K562 (cell line): ENCODE results near the gene SCGB1D4. TPM values are rescaled to one million over a fixed set of nuclear protein-coding genes. Genes with fewer than 3 reads are reported as not detected.

Experiments
- ATAC-seq: fragments of 200-7000 bp; cut with Tn5 transposase; 3 replicates; pipeline ENCODE4 v1.9.1; 2020; ENCODE audit warnings: moderate library complexity
- BruUV-seq: library from RNA; stranded (reverse); fragments of 400-500 nt; replicated peaks from 2 replicates; lab custom pipeline; 2021; lab: Mats Ljungman, UMichigan
- CTCF ChIA-PET: fragments of 300-600 bp; formaldehyde crosslinking; extraction: SDS; loops from one replicate; lab custom pipeline; 2021; ENCODE audit warnings: low intra/inter-chr PET ratio; lab: Yijun Ruan, JAX
- POLR2A ChIA-PET: fragments of 300-600, 350-650 bp; sonication (Branson Sonifier 250); formaldehyde crosslinking; extraction: SDS; loops from one replicate; lab custom pipeline; 2021; ENCODE audit warnings: antibody characterized with exemption, inconsistent platforms; lab: Yijun Ruan, JAX
- DNase-seq, 4 experiments: peaks; one replicate each; pipeline versions ENCODE4 v3.0.0 to v3.0.0-alpha.2; 2011 to 2018; ENCODE audit warnings: low spot score in 3 of 4, mixed read lengths in 3 of 4; ENCODE audit errors: extremely low read depth in 1 of 4
- FAIRE-seq: peaks from 2 replicates; lab custom pipeline; 2011; peaks lifted over from hg19 to GRCh38; lab: Jason Lieb, UNC
- H2AFZ ChIP-seq: 2 replicates; pipeline ENCODE4 v1.6.0; 2011; ENCODE audit warnings: low read depth, low read length, control low read depth, inconsistent platforms
- H3K27ac ChIP-seq: fragments of 200-600 bp; 3 replicates; pipeline ENCODE4 v1.8.0; 2011; ENCODE audit warnings: low read depth, mild to moderate bottlenecking, control low read depth, inconsistent platforms, low read length, moderate library complexity, mixed read lengths; ENCODE audit errors: extremely low read depth
- H3K27me3 ChIP-seq, 2 experiments: fragments of 300-600 bp in 1 of 2; 2 replicates in 1 of 2; 3 replicates in 1 of 2; pipeline versions ENCODE4 v1.6.0 to v1.8.0; 2011; ENCODE audit warnings: inconsistent platforms in 2 of 2, low read length in 2 of 2, mild to moderate bottlenecking in 1 of 2, mixed read lengths in 1 of 2, moderate library complexity in 1 of 2; ENCODE audit not compliant: control insufficient read depth in 2 of 2, insufficient read depth in 2 of 2
- H3K36me3 ChIP-seq: fragments of 300-600 bp; 3 replicates; pipeline ENCODE4 v1.8.0; 2011; ENCODE audit warnings: mild to moderate bottlenecking, low read length, inconsistent platforms; ENCODE audit not compliant: control insufficient read depth, insufficient read depth
- H3K4me1 ChIP-seq, 2 experiments: fragments of 200-600 bp in 1 of 2; replicated peaks in 1 of 2; 2 replicates in 1 of 2; 3 replicates in 1 of 2; pipeline versions ENCODE4 v1.5.1 to v1.8.0; 2011; ENCODE audit warnings: inconsistent platforms in 2 of 2, low read length in 2 of 2, mild to moderate bottlenecking in 1 of 2, mixed read lengths in 1 of 2, moderate library complexity in 1 of 2; ENCODE audit not compliant: control insufficient read depth in 2 of 2, insufficient read depth in 2 of 2
- H3K4me2 ChIP-seq: 2 replicates; pipeline ENCODE4 v1.6.1; 2011; ENCODE audit warnings: low read length, control low read depth, inconsistent platforms, mixed read lengths; ENCODE audit not compliant: insufficient read depth
- H3K4me3 ChIP-seq: fragments of 200-600 bp; sonication (generic), shearing (Covaris generic); 2 replicates; pipeline ENCODE4 v1.5.1; 2016; ENCODE audit warnings: control low read depth, inconsistent platforms
- H3K79me2 ChIP-seq: fragments of 200-600 bp; 3 replicates; pipeline ENCODE4 v1.8.0; 2011; ENCODE audit warnings: low read length, inconsistent platforms; ENCODE audit not compliant: control insufficient read depth, insufficient read depth
- H3K9ac ChIP-seq, 2 experiments: 2 replicates each; pipeline versions ENCODE4 v1.6.0 to v1.6.1; 2011; ENCODE audit warnings: low read depth in 2 of 2, low read length in 2 of 2, control low read depth in 1 of 2, inconsistent platforms in 1 of 2, mild to moderate bottlenecking in 1 of 2, mixed read lengths in 1 of 2; ENCODE audit not compliant: insufficient read depth in 1 of 2
- H3K9me1 ChIP-seq: one replicate; pipeline ENCODE4 v1.6.0; 2011; ENCODE audit warnings: inconsistent platforms, mild to moderate bottlenecking, low read length, moderate library complexity; ENCODE audit not compliant: control insufficient read depth, insufficient read depth
- H3K9me3 ChIP-seq: replicated peaks from 2 replicates; pipeline ENCODE4 v1.5.1; 2011; ENCODE audit warnings: low read depth, low read length, inconsistent platforms; ENCODE audit not compliant: control insufficient read depth, insufficient read depth
- H4K20me1 ChIP-seq: replicated peaks from 2 replicates; pipeline ENCODE4 v1.6.1; 2011; ENCODE audit warnings: low read length, inconsistent platforms, mixed read lengths; ENCODE audit not compliant: control insufficient read depth, insufficient read depth
- ARID3A ChIP-seq: IDR thresholded peaks from 2 replicates; pipeline ENCODE4 v1.6.1; 2012; ENCODE audit warnings: low read depth, low read length, improper control_type of control experiment, borderline replicate concordance
- CREB1 ChIP-seq, 2 experiments: sonication (generic) in 1 of 2; formaldehyde crosslinking in 1 of 2; IDR thresholded peaks; 2 replicates each; pipeline versions ENCODE4 v1.6.1 to v1.8.0; 2012 to 2022; ENCODE audit warnings: inconsistent platforms in 1 of 2, mild to moderate bottlenecking in 1 of 2, missing genetic modification reagents in 1 of 2, moderate library complexity in 1 of 2
- DIDO1 ChIP-seq: fragments of 450-650 bp; IDR thresholded peaks from 2 replicates; pipeline ENCODE4 v1.6.1; 2016; ENCODE audit warnings: low read depth, missing biosample characterization, missing genetic modification characterization
- HDAC1 ChIP-seq, 2 experiments: fragments of 450-650 bp; IDR thresholded peaks; 2 replicates each; pipeline ENCODE4 v1.6.1; 2016 to 2017; ENCODE audit warnings: inconsistent platforms in 1 of 2, mild to moderate bottlenecking in 1 of 2, moderate library complexity in 1 of 2
- HNRNPUL1 ChIP-seq: fragments of 200-400 bp; formaldehyde crosslinking; IDR thresholded peaks from 2 replicates; pipeline ENCODE4 v1.6.1; 2017; ENCODE audit warnings: low read length
- KLF10 ChIP-seq: fragments of 250-450 bp; sonication (Bioruptor Pico); IDR thresholded peaks from 2 replicates; pipeline ENCODE4 v1.6.1; 2021; ENCODE audit warnings: matching md5 sums
- MTA1 ChIP-seq: fragments of 450-650 bp; IDR thresholded peaks from 2 replicates; pipeline ENCODE4 v1.6.1; 2017; ENCODE audit warnings: borderline replicate concordance
- PHB ChIP-seq: fragments of 250-450 bp; sonication (Bioruptor Pico); IDR thresholded peaks from 2 replicates; pipeline ENCODE4 v1.5.0; 2021
- POU5F1 ChIP-seq: fragments of 150-350 bp; IDR thresholded peaks from 2 replicates; pipeline ENCODE4 v1.6.1; 2014; ENCODE audit warnings: borderline replicate concordance, low read length, low read depth, mild to moderate bottlenecking; ENCODE audit not compliant: partially characterized antibody
- RBFOX2 ChIP-seq: fragments of 200-400 bp; formaldehyde crosslinking; IDR thresholded peaks from 2 replicates; pipeline ENCODE4 v1.6.1; 2017; ENCODE audit warnings: low read depth, mild to moderate bottlenecking, low read length, moderate library complexity
- RBM14 ChIP-seq: fragments of 200-400 bp; formaldehyde crosslinking; IDR thresholded peaks from 2 replicates; pipeline ENCODE4 v1.6.1; 2018; ENCODE audit warnings: low read depth, mild to moderate bottlenecking, low read length, moderate library complexity, borderline replicate concordance; ENCODE audit not compliant: insufficient read depth
- RBM15 ChIP-seq: fragments of 200-400 bp; formaldehyde crosslinking; IDR thresholded peaks from 2 replicates; pipeline ENCODE4 v1.6.1; 2018; ENCODE audit warnings: mild to moderate bottlenecking, low read length, moderate library complexity; ENCODE audit not compliant: insufficient read depth
- RBM25 ChIP-seq: fragments of 200-400 bp; formaldehyde crosslinking; IDR thresholded peaks from 2 replicates; pipeline ENCODE4 v1.6.1; 2018; ENCODE audit warnings: low read length, low read depth, moderate library complexity; ENCODE audit not compliant: severe bottlenecking
- XRCC5 ChIP-seq: fragments of 200-400 bp; formaldehyde crosslinking; IDR thresholded peaks from 2 replicates; pipeline ENCODE4 v1.6.1; 2017; ENCODE audit warnings: low read depth, mild to moderate bottlenecking, low read length
- ZBTB9 ChIP-seq: fragments of 450-650 bp; formaldehyde crosslinking; IDR thresholded peaks from 2 replicates; pipeline ENCODE4 v1.4.0; 2020; ENCODE audit warnings: mild to moderate bottlenecking, moderate library complexity
- ZNF134 ChIP-seq: fragments of 250-450 bp; sonication (Bioruptor Pico); conservative IDR thresholded peaks from 2 replicates; pipeline ENCODE4 v1.4.0; 2020
- ZNF140 ChIP-seq: fragments of 250-450 bp; sonication (Bioruptor Pico); IDR thresholded peaks from 2 replicates; pipeline ENCODE4 v1.8.0; 2021; ENCODE audit warnings: moderate library complexity, mild to moderate bottlenecking, inconsistent platforms
- ZNF143 ChIP-seq: sonication (generic); formaldehyde crosslinking; IDR thresholded peaks from 2 replicates; pipeline ENCODE4 v1.9.0; 2022; ENCODE audit warnings: mild to moderate bottlenecking, missing genetic modification reagents
- WGBS: fragments of 100-300 bp; shearing (Covaris generic); methylation state at CpG from one replicate; pipeline ENCODE4 v1.1.6; 2016; ENCODE audit warnings: low coverage, mixed read lengths; ENCODE audit not compliant: insufficient coverage; ENCODE audit errors: missing lambda C conversion rate; 5-methylcytosine and 5-hydroxymethylcytosine counted together
- in situ Hi-C: fragments of 300-500 bp; cut with MboI; formaldehyde crosslinking; loops from 4 replicates; pipeline ENCODE4 v1.15.0; 2018; ENCODE audit warnings: inconsistent platforms, mixed read lengths
- intact Hi-C: fragments of 100-400 bp; cut with micrococcal nuclease; formaldehyde crosslinking; loops from 2 replicates; pipeline ENCODE4 v1.14.2; 2022
- polyA plus RNA-seq, 8 experiments: library from polyadenylated mRNA; depleted of rRNA in 4 of 8; stranded (reverse) in 5 of 8; unstranded in 3 of 8; fragments of >200 nt; fragmentation: Nextera tagmentation in 2 of 8; fragmentation: Illumina TruSeq in 1 of 8; extraction: Ambion mirVana in 2 of 8; extraction: Trizol in 1 of 8; gene quantifications; 2 replicates each; pipeline versions ENCODE4 v1.2.1 to v1.2.3, GENCODE V29; 2011 to 2014; ENCODE audit warnings: inconsistent platforms in 1 of 8, missing spikeins in 1 of 8
- total RNA-seq, 7 experiments: library from RNA; depleted of rRNA in 6 of 7; stranded (reverse); fragments of >200 nt in 6 of 7; fragmentation: Illumina TruSeq in 2 of 7; extraction: Trizol in 2 of 7; gene quantifications; 2 replicates each; pipeline versions ENCODE4 v1.2.1 to v1.2.3, GENCODE V29; 2011 to 2021; ENCODE audit warnings: low replicate concordance in 1 of 7
- TF ChIP-seq, protein P1 (sequence below): fragments of 250-450 bp; sonication (Bioruptor Pico); IDR thresholded peaks from 2 replicates; pipeline ENCODE4 v1.8.0; 2022; ENCODE audit warnings: moderate library complexity, mild to moderate bottlenecking, inconsistent platforms

Gene SCGB1D4
- total and polyA plus RNA-seq, 9 of the 15 experiments (the other 6 are each of a cell fraction or from before 2014, with no cell fraction given) = not detected

DNA sequence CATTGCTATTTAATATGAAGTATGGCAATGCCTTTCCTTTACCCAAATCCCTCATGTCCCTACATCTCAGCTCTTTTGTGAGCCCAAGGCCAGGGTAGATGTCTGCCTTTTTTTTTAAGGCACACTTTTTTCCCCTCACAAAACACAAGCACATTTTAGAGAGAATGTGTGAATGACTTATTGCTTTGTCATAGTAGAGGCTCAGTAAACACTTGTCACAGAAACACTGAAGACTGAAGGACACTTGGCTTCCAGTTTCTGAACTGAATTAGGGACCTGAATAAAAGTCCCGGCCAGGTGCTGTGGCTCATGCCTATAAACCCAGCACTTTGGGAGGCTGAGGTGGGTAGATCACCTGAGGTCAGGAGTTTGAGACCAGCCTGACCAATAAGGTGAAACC, 31.8 kb downstream of the SCGB1D4 start (continued):
- TF ChIP-seq ARID3A (no peak), XRCC5 (no peak), ZNF134 (CRISPR knock-in tag) (no peak), HNRNPUL1 (no peak), HDAC1 (IDR thresholded peaks at IDR 0.05) (no peak), DIDO1 (no peak), RBM15 (no peak), RBM25 (no peak)
- TF ChIP-seq, protein P1, sequence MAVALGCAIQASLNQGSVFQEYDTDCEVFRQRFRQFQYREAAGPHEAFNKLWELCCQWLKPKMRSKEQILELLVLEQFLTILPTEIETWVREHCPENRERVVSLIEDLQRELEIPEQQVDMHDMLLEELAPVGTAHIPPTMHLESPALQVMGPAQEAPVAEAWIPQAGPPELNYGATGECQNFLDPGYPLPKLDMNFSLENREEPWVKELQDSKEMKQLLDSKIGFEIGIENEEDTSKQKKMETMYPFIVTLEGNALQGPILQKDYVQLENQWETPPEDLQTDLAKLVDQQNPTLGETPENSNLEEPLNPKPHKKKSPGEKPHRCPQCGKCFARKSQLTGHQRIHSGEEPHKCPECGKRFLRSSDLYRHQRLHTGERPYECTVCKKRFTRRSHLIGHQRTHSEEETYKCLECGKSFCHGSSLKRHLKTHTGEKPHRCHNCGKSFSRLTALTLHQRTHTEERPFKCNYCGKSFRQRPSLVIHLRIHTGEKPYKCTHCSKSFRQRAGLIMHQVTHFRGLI (CRISPR knock-in tag) = no peak

DNA sequence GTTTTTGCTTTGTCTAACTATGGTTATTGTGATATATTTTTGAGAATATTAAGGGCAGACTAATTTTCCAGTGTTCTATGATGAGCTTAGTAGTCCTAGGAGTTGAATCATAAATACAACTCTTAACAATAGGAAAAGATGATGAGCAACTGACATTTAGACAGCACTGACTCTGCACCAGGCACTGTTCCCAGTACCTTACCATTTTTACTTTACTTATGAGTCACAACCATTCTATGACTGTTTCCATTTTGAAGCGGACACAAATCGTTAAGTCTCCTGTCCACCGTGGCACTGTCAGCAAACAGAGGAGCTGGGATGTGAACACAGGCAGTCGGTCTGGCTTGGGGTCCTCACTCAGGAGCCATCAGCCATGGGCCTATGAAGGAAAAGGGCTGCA, 32.3 kb downstream of the SCGB1D4 start:
- intact Hi-C loops = no loop called here
- TF ChIP-seq POU5F1 = no peak
- TF ChIP-seq PHB = no peak
- no peak for TF ChIP-seq RBM14
- TF ChIP-seq ZNF140 = no peak
- no peak for TF ChIP-seq RBFOX2
- no peak for TF ChIP-seq ZNF143
- no peak for TF ChIP-seq CREB1 (IDR thresholded peaks at IDR 0.05)
- TF ChIP-seq CREB1 (CRISPR knock-in tag; IDR thresholded peaks at IDR 0.05) = no peak
- no peak for TF ChIP-seq ZBTB9
- TF ChIP-seq MTA1 = no peak
- TF ChIP-seq KLF10 (CRISPR knock-in tag) = no peak

More for the DNA sequence above, 32.3 kb downstream of the SCGB1D4 start:
- Histone ChIP-seq H3K27ac (no peak overlapping the region), H2AFZ (no peak overlapping the region), H3K9ac (no peak overlapping the region), H3K4me1 (no peaks in the 10 kb centered on the region), H3K4me3 (no peak overlapping the region), H3K36me3 (no peaks in the 10 kb centered on the region), H4K20me1 (no peaks in the 10 kb centered on the region), H3K27me3 (peaks cover 25 to 43% of the 10 kb centered on the region in 2 experiments; a peak in 4 of 5 replicates), H3K79me2 (no peaks in the 10 kb centered on the region), H3K9me1 (no peaks in the 10 kb centered on the region), H3K9me3 (no peaks in the 10 kb centered on the region), H3K4me2 (no peak overlapping the region)
- in situ Hi-C loops = no loop called here
- no TSS peak for BruUV-seq
- no peak for ATAC-seq
- WGBS = 0% methylated on average over 4 of the region's 4 CpGs
- DNase-seq = no peak
- ChIA-PET POLR2A (interaction anchor here (0.6 kb wide), 1 partner anchor 24 kb away, joined by 3 read pairs; no protein-coding TSS in a partner anchor), CTCF (no interaction called here)
- FAIRE-seq = no peak
